H1 (cell line): Measurements from ENCODE around the gene PKD2.

ENCODE experiments used
- ATF2 ChIP-seq: IDR thresholded peaks from 2 replicates; pipeline ENCODE4 v1.6.1; 2012; ENCODE audit warnings: low read length, inconsistent platforms
- CEBPB ChIP-seq: IDR thresholded peaks from 2 replicates; pipeline ENCODE4 v1.6.1; 2012; ENCODE audit warnings: low read depth, low read length
- CTCF ChIP-seq, 3 experiments: IDR thresholded peaks; 1 replicate in 2 of 3; 2 replicates in 1 of 3; pipeline versions ENCODE4 v1.5.1 to v1.6.1; 2011; ENCODE audit warnings: low read length in 3 of 3, mild to moderate bottlenecking in 3 of 3, inconsistent platforms in 2 of 3, low read depth in 1 of 3, moderate library complexity in 1 of 3; ENCODE audit not compliant: insufficient read depth in 1 of 3; ENCODE audit errors: control extremely low read depth in 1 of 3
- EZH2 ChIP-seq: fragments of 200-600 bp; sonication (generic); IDR thresholded peaks from 2 replicates; pipeline ENCODE4 v1.7.1; 2012; ENCODE audit warnings: low read depth, mild to moderate bottlenecking, moderate library complexity, low read length, inconsistent platforms; ENCODE audit not compliant: severe bottlenecking
- FOSL1 ChIP-seq: IDR thresholded peaks from 2 replicates; pipeline ENCODE4 v1.6.1; 2011; ENCODE audit warnings: mild to moderate bottlenecking, low read depth, low read length, moderate library complexity; ENCODE audit not compliant: insufficient read depth
- JUND ChIP-seq: IDR thresholded peaks from 2 replicates; pipeline ENCODE4 v1.6.1; 2011; ENCODE audit warnings: mild to moderate bottlenecking, improper control_type of control experiment, low read length
- MAX ChIP-seq: IDR thresholded peaks from 2 replicates; pipeline ENCODE4 v1.6.1; 2012; ENCODE audit warnings: inconsistent platforms
- NRF1 ChIP-seq: IDR thresholded peaks from 2 replicates; pipeline ENCODE4 v1.6.1; 2011; ENCODE audit warnings: mild to moderate bottlenecking, low read depth, low read length, improper control_type of control experiment
- POU5F1 ChIP-seq: IDR thresholded peaks from 2 replicates; pipeline ENCODE4 v1.6.1; 2011; ENCODE audit warnings: low read depth, mild to moderate bottlenecking, low read length, moderate library complexity
- RNF2 ChIP-seq: fragments of 200-900, 300-1000 bp; sonication (generic); IDR thresholded peaks from 2 replicates; pipeline ENCODE4 v1.7.1; 2016; ENCODE audit warnings: borderline replicate concordance, low read depth, mild to moderate bottlenecking, antibody characterized with exemption, low read length; ENCODE audit not compliant: poor library complexity, severe bottlenecking; ENCODE audit errors: missing control alignments
- SUZ12 ChIP-seq: fragments of 200-600 bp; sonication (generic); IDR thresholded peaks from 2 replicates; pipeline ENCODE4 v1.6.1; 2012; ENCODE audit warnings: mild to moderate bottlenecking, inconsistent platforms, low read length, moderate library complexity, mixed read lengths
- TAF1 ChIP-seq: IDR thresholded peaks from 2 replicates; pipeline ENCODE4 v1.6.1; 2011; ENCODE audit warnings: mild to moderate bottlenecking, low read depth, low read length
- YY1 ChIP-seq: IDR thresholded peaks from 2 replicates; pipeline ENCODE4 v1.6.1; 2011; ENCODE audit warnings: low read depth, mild to moderate bottlenecking, low read length

GRCh38 chr4:88063634-88064296 lies 56.3 kb downstream of the PKD2 start:
- TF ChIP-seq CTCF (IDR thresholded peaks at IDR 0.05; ENCODE audit: control extremely low read depth in 1 of 3, insufficient read depth in 1 of 3, low read depth in 1 of 3, low read length in 3 of 3) (no peak), EZH2 (no peak), YY1 (no peak), NRF1 (no peak), POU5F1 (no peak), SUZ12 (no peak), RNF2 (no peak), ATF2 (no peak), MAX (no peak), TAF1 (no peak), JUND (no peak), FOSL1 (no peak), CEBPB (no peak)
